ENCODE measurements around the gene LRRC4C.

DNA sequence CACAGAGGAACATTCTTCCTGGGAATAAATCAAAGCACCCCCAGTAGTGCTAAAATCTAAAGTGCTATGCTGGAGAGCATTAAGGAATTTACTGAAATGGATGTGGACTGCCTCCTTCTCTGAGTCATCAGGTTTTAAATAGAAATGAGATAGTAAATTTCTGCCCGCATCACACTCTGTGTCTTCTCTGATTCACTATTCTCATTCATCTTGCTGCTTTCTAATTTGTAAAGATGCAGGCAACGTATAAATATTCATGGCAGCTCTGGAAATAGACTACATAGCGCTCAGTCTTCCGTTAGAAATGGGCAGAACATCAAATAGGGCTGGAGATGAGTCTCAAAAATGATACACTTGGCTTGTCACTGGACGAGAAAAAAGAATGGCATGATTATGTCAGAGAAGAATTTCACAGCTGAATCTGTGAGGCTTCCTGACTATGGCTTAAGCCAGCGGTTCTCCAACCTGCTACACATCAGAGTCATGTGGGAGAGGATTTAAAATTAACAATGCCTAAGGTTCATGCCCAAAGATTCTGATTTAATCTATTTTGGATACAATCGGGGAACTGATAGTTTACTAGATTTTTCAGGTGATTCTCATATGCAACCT lies 178.2 kb downstream of the LRRC4C start:
- TF ChIP-seq HNF4G (IDR thresholded peaks at IDR 0.05) (no peak), RAD21 (IDR thresholded peaks at IDR 0.05) (no peak), RXRA (IDR thresholded peaks at IDR 0.05) (no peak), JUND (IDR thresholded peaks at IDR 0.05) (no peak), NR2F2 (IDR thresholded peaks at IDR 0.05) (no peak), SP1 (IDR thresholded peaks at IDR 0.05) (no peak), YY1 (IDR thresholded peaks at IDR 0.05) (no peak), TAF1 (conservative IDR thresholded peaks at IDR 0.05) (no peak), EGR1 (IDR thresholded peaks at IDR 0.05; ENCODE audit: low read depth in 2 of 2) (no peak), GABPA (IDR thresholded peaks at IDR 0.05 in 1 of 2, conservative IDR thresholded peaks at IDR 0.05 in 1 of 2) (no peak)
- TF ChIP-seq, protein P1, sequence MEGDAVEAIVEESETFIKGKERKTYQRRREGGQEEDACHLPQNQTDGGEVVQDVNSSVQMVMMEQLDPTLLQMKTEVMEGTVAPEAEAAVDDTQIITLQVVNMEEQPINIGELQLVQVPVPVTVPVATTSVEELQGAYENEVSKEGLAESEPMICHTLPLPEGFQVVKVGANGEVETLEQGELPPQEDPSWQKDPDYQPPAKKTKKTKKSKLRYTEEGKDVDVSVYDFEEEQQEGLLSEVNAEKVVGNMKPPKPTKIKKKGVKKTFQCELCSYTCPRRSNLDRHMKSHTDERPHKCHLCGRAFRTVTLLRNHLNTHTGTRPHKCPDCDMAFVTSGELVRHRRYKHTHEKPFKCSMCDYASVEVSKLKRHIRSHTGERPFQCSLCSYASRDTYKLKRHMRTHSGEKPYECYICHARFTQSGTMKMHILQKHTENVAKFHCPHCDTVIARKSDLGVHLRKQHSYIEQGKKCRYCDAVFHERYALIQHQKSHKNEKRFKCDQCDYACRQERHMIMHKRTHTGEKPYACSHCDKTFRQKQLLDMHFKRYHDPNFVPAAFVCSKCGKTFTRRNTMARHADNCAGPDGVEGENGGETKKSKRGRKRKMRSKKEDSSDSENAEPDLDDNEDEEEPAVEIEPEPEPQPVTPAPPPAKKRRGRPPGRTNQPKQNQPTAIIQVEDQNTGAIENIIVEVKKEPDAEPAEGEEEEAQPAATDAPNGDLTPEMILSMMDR (IDR thresholded peaks at IDR 0.05; ENCODE audit: low read depth, low read length, missing input control): no peak
- TF ChIP-seq, protein P2, sequence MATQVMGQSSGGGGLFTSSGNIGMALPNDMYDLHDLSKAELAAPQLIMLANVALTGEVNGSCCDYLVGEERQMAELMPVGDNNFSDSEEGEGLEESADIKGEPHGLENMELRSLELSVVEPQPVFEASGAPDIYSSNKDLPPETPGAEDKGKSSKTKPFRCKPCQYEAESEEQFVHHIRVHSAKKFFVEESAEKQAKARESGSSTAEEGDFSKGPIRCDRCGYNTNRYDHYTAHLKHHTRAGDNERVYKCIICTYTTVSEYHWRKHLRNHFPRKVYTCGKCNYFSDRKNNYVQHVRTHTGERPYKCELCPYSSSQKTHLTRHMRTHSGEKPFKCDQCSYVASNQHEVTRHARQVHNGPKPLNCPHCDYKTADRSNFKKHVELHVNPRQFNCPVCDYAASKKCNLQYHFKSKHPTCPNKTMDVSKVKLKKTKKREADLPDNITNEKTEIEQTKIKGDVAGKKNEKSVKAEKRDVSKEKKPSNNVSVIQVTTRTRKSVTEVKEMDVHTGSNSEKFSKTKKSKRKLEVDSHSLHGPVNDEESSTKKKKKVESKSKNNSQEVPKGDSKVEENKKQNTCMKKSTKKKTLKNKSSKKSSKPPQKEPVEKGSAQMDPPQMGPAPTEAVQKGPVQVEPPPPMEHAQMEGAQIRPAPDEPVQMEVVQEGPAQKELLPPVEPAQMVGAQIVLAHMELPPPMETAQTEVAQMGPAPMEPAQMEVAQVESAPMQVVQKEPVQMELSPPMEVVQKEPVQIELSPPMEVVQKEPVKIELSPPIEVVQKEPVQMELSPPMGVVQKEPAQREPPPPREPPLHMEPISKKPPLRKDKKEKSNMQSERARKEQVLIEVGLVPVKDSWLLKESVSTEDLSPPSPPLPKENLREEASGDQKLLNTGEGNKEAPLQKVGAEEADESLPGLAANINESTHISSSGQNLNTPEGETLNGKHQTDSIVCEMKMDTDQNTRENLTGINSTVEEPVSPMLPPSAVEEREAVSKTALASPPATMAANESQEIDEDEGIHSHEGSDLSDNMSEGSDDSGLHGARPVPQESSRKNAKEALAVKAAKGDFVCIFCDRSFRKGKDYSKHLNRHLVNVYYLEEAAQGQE (IDR thresholded peaks at IDR 0.05): no peak
- TF ChIP-seq, protein P3, sequence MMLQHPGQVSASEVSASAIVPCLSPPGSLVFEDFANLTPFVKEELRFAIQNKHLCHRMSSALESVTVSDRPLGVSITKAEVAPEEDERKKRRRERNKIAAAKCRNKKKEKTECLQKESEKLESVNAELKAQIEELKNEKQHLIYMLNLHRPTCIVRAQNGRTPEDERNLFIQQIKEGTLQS (IDR thresholded peaks at IDR 0.05): no peak
- TF ChIP-seq, protein P4, sequence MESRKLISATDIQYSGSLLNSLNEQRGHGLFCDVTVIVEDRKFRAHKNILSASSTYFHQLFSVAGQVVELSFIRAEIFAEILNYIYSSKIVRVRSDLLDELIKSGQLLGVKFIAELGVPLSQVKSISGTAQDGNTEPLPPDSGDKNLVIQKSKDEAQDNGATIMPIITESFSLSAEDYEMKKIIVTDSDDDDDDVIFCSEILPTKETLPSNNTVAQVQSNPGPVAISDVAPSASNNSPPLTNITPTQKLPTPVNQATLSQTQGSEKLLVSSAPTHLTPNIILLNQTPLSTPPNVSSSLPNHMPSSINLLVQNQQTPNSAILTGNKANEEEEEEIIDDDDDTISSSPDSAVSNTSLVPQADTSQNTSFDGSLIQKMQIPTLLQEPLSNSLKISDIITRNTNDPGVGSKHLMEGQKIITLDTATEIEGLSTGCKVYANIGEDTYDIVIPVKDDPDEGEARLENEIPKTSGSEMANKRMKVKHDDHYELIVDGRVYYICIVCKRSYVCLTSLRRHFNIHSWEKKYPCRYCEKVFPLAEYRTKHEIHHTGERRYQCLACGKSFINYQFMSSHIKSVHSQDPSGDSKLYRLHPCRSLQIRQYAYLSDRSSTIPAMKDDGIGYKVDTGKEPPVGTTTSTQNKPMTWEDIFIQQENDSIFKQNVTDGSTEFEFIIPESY (IDR thresholded peaks at IDR 0.05): no peak

All from liver (tissue), 3 donors.